PC-3 (cell line): ENCODE measurements around the gene GNAT2.

ENCODE experiments used
- EZH2 ChIP-seq: fragments of 300-600 bp; sonication (generic); IDR thresholded peaks from one replicate; pipeline ENCODE4 v1.6.1; 2017; ENCODE audit warnings: antibody characterized with exemption, mild to moderate bottlenecking, low read length; ENCODE audit not compliant: unreplicated experiment
- EZH2phosphoT487 ChIP-seq: fragments of 300-600 bp; sonication (generic); IDR thresholded peaks from 2 replicates; pipeline ENCODE4 v1.6.1; 2018; ENCODE audit warnings: mild to moderate bottlenecking, antibody characterized with exemption, low read length, borderline replicate concordance
- TF ChIP-seq, protein P1 (sequence below): fragments of 300-600 bp; sonication (generic); conservative IDR thresholded peaks from 2 replicates; pipeline ENCODE4 v1.5.1; 2017; ENCODE audit warnings: antibody characterized with exemption, low read depth, mild to moderate bottlenecking, low read length

DNA sequence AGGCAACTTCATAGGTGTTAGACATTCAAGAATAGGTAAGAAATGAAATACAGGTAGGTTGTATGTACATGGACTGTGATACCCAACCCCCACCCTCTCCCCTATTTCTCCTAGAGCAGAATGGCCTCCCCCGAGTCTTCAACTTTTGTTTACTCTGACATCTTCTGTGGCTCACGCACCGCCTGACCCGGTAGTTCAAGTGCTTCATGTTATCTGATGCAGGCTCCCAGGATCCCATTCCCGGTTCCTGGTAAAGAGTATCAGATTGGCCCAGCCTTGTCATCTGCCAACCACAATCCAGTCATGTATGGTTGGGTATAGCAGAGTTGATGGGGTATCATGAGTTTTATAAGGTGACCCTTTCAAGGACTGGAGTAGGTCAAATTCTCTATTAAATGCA, 61.9 kb downstream of the GNAT2 start:
- TF ChIP-seq EZH2 (no peak), EZH2phosphoT487 (no peak)
- TF ChIP-seq, protein P1, sequence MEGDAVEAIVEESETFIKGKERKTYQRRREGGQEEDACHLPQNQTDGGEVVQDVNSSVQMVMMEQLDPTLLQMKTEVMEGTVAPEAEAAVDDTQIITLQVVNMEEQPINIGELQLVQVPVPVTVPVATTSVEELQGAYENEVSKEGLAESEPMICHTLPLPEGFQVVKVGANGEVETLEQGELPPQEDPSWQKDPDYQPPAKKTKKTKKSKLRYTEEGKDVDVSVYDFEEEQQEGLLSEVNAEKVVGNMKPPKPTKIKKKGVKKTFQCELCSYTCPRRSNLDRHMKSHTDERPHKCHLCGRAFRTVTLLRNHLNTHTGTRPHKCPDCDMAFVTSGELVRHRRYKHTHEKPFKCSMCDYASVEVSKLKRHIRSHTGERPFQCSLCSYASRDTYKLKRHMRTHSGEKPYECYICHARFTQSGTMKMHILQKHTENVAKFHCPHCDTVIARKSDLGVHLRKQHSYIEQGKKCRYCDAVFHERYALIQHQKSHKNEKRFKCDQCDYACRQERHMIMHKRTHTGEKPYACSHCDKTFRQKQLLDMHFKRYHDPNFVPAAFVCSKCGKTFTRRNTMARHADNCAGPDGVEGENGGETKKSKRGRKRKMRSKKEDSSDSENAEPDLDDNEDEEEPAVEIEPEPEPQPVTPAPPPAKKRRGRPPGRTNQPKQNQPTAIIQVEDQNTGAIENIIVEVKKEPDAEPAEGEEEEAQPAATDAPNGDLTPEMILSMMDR, result no peak
